ENCODE results near the gene ANKRD34A.

DNA sequence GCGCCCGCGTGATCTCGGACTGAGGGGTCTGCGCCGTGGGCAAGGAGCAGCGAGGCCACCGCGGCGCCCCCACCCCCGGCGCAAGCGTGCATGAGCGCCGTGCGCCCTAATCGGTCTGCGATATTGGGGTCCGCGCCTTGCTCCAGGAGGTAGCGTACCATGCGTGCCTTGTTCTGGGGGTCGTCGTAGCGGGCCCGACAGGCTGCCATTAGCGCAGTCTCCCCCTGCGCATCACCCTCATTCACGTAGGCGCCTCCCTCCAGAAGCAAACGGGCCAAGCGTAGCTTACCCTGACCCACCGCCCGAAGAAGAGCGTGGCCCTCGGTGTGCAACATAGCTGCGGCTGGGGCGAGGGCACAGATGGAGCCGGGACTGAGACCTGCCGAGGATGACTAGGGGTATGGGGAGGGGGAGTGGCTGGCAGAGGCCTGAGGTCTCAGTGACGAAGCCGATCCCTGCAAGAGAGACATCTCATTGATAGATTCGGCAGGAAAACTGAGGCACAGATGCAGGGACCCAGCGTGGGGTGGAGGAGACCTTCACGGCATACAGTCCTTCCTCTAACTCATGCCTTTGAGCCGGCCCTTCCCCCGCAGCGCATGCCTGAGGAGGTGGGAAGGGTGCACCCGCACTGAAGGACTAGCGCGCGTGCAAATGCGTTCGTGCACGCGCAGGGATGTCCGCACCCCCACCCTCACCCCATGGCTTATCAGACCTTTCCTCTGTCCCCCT, 2.8 kb downstream of the ANKRD34A start:
- TF ChIP-seq, protein P1, sequence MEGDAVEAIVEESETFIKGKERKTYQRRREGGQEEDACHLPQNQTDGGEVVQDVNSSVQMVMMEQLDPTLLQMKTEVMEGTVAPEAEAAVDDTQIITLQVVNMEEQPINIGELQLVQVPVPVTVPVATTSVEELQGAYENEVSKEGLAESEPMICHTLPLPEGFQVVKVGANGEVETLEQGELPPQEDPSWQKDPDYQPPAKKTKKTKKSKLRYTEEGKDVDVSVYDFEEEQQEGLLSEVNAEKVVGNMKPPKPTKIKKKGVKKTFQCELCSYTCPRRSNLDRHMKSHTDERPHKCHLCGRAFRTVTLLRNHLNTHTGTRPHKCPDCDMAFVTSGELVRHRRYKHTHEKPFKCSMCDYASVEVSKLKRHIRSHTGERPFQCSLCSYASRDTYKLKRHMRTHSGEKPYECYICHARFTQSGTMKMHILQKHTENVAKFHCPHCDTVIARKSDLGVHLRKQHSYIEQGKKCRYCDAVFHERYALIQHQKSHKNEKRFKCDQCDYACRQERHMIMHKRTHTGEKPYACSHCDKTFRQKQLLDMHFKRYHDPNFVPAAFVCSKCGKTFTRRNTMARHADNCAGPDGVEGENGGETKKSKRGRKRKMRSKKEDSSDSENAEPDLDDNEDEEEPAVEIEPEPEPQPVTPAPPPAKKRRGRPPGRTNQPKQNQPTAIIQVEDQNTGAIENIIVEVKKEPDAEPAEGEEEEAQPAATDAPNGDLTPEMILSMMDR (IDR thresholded peaks at IDR 0.05), result no peak
- TF ChIP-seq EP300 (IDR thresholded peaks at IDR 0.05), result no peak
- no peak for TF ChIP-seq POLR2A (IDR thresholded peaks at IDR 0.05)

Data from ovary (tissue), 3 donors.